GOT3 (cell line): ENCODE data around the gene NAGLU.
"Not testable (repeated sequence)": the region's sequence is repeated elsewhere in the genome, so short reads cannot be mapped to it uniquely, and the experiment has no call there.

Experiments used
- DNase-seq: peaks from one replicate; lab custom pipeline; 2025; ENCODE audit warnings: mixed read lengths; lab: John Stamatoyannopoulos, UW

NAGLU gene

GRCh38 chr17:42545755-42546505, 9.9 kb downstream of the NAGLU start:
- DNase-seq: not testable (repeated sequence)

DNA sequence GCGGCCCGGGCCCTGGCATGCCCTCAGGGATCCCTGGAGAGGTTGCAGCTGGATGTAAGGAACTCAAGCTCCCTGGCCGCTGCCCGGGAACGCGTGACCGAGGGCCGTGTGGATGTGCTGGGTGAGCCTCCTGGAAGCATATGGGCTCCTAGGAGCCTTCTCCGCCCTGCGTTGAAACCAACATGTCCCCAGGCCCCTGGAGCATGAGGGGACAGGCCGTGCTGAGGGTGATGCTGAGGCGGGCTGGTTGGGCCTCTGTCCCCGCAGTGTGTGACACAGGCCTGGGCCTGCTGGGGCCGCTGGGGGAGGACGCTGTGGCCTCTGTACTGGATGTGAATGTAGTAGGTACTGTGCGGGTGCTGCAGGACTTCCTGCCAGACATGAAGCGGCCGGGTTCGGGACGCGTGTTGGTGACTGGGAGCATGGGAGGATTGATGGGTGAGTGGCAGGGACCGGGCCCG, 11.0 kb downstream of the NAGLU start:
- no peak for DNase-seq

DNA sequence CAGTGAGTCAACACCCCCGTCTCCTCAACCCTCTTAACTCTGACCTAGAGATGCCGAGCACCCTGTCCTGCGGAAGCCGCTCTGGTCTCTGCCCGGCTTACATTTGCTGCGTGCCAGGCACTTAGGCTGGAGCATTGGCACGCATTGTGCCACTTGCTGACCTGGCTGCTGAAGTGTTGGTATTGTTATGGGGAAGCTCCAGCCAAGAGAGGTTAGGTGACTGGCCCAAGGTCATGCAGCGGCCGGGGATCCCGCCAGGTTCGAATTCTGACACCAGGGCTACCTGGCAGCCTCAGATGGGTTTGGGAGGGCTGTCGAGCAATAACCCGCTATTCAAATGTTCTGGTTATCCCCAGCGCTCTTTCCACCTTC, 11.6 kb downstream of the NAGLU start:
- DNase-seq: no peak

DNA sequence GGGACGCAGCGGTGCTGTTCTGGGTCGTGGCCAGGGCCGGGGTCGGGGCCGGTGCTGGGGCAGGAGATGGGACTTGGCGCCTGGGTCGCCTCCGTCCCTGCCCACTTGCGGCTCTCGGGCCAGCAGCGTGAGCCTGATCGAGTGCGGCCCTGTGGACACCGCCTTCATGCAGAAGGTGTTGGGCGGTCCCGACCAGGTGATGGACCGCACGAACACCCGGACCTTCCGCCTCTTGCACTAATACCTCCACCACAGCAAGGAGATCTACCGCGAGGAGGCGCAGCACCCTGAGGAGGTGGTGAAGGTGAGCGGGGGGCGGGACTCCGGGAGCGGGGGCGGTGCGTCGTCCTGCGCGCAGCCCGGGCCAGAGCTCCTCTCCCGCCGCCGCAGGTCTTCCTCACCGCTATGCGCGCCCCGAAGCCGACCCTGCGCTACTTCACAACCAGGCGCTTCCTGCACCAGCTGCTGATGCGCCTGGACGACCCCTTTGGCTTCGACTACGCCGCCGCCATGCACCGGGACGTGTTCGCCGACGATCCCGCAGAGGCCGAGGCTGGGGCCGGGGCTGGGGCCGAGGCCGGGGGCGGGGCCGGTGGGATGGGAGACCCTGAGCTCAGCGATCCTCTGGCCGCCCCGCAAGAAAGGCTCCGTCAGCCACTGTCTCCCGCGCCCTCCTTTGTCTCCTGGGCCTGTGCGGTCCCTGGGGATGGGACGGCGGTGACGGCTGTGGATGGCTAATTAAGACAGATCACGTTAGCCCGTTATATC, 12.2 kb downstream of the NAGLU start:
- no peak for DNase-seq

DNA sequence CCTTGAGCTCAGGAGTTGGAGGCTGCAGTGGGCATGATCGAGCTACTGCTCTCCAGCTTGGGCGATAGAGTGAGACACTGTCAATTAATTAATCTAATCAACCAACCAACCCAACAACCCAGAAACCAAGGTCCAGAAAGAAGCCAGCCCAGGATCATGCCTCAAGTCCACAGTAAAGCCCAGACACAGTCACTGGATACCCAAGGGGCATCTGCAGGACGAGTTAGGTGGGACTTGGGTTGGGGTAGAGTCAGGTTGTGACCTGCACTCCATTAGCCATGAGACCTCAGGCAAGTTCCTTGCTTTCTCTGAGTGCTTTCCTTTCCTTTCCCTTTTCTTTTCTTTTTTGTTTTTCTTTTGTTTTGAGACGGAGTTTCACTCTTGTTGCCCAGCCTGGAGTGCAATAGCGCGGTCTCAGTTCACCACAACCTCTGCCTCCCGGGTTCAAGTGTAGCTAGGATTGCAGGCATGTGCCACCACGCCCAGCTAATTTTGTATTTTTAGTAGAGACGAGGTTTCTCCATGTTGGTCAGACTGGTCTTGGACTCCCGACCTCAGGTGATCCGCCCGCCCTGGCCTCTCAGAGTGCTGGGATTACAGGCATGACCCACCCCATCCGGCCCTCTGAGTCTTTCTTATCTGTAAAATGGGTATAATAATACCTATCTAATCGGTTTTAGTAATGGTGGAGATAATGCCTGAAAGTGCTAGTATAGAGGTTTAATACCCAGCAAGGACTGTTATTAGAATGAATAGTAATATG, 13.1 kb downstream of the NAGLU start:
- DNase-seq: no peak

DNA sequence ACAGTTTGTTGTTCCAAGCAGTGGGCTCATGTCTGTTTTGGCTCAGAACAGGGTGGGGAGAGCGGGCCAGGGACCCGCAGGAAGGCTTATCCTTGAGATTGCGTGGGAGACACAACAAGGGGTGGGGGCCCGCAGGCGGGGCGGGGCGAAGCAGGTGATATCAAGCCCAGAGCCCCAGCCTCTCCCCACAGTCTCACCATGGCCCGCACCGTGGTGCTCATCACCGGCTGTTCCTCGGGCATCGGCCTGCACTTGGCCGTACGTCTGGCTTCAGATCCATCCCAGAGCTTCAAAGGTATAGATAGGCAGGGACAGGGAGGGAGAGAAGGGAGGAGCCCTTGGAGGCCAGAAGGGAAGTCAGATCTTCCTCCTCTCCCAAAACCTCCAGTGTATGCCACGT, 16.7 kb downstream of the NAGLU start, which contains the start of gene HSD17B1:
Gene HSD17B1 (plus strand): TSS at position 188 of the 400 bp plus-strand sequence. CDS start 11 bp downstream, at position 199.
- DNase-seq: not testable (repeated sequence)

GRCh38 chr17:42553161-42553818, 17.2 kb downstream of the NAGLU start:
- DNase-seq: no peak

DNA sequence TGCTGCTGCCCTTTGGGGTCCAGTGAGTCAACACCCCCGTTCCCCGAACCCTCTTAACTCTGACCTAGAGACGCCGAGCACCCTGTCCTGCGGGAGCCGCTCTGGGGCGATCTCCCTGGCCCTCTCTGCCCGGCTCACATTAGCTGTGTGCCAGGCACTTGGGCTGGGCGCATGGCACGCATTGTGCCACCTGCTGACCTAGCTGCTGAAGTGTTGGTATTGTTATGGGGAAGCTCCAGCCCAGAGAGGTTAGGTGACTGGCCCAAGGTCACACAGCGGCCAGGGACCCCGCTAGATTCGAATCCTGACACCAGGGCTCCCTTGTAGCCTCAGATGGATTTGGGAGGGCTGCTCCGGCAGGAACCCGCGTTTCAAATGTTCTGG, 17.8 kb downstream of the NAGLU start:
- no peak for DNase-seq

DNA sequence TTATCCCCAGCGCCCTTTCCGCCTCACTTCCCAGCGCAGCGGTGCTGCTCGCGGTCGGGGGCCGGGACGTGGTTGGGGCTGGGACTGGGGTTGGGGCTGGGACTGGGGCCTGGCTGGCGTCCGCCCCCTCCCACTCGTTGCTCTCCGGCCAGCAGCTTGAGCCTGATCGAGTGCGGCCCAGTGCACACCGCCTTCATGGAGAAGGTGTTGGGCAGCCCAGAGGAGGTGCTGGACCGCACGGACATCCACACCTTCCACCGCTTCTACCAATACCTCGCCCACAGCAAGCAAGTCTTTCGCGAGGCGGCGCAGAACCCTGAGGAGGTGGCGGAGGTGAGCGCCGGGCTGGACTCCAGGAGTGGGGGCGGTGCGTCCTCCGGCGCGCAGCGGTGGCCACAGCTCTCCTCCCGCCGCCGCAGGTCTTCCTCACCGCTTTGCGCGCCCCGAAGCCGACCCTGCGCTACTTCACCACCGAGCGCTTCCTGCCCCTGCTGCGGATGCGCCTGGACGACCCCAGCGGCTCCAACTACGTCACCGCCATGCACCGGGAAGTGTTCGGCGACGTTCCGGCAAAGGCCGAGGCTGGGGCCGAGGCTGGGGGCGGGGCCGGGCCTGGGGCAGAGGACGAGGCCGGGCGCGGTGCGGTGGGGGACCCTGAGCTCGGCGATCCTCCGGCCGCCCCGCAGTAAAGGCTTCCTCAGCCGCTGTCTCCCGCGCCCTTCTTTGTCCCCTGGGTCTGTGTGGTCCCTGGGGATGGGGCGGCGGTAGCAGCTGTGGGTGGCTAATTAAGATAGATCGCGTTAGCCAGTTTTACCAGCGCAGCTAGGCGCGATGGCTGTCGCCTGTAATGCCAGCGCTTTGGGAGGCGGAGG, 18.4 kb downstream of the NAGLU start:
- no peak for DNase-seq

- no peak for DNase-seq
These were observed 19.1 kb downstream of the NAGLU start for GRCh38 chr17:42555122-42555622.

DNA sequence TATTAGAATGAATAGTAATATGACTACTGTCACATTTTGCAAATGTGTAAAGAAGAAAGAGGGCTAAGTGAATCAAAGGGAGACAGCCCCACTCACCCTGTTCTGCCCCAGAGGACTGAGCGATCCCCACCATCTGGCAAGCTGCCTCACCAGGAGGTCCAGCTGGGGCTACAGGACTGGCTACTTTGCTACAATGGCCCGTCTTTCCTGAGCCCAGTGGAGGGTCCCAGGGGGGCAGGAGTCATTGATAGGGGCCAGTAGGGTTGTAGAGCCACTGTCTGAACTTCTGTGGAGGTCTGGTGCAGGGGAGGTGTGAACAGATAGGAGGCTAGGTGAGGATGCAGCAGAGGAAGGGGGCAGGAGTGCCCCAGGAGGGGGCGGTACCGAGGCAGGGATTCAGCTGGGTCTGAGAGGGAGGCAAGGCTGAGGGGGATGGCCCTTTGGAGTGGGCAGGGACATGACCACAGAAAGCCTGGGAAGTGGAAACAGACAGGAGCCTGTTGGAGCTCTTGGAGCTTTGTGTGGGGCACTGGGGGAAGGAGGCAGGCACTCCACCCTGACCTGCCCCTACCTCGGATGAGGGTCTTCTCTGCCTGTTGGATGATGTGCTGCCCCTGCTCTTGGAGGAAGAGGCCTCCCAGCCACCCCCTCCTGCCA, 20.0 kb downstream of the NAGLU start:
- DNase-seq: not testable (repeated sequence)

DNA sequence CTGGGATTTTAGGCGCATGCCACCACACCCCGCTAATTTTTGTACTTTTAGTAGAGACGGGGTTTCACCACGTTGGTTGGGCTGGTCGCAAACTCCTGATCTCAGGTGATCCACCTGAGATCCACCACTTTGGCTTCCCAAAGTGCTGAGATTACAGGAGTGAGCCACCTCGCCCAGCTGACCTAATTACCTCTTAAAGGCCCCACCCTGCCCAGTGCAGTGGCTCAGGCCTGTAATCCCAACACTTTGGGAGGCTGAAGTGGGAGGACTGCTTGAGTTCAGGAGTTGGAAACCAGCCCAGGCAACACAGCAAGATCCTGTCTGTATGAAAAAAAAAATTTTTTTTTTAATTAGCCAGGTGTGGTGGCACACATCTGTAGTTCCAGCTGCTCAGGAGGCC, 23.0 kb downstream of the NAGLU start:
- no peak for DNase-seq

GRCh38 chr17:42560246-42560645, 24.2 kb downstream of the NAGLU start:
- DNase-seq: no peak

- DNase-seq: peak; percentile 72
These were observed 25.9 kb downstream of the NAGLU start, which contains the start of gene COASY for GRCh38 chr17:42561897-42562387. TSS of gene COASY (plus strand) at chr17:42562148. CDS start at chr17:42562623, 475 bp downstream.

DNA sequence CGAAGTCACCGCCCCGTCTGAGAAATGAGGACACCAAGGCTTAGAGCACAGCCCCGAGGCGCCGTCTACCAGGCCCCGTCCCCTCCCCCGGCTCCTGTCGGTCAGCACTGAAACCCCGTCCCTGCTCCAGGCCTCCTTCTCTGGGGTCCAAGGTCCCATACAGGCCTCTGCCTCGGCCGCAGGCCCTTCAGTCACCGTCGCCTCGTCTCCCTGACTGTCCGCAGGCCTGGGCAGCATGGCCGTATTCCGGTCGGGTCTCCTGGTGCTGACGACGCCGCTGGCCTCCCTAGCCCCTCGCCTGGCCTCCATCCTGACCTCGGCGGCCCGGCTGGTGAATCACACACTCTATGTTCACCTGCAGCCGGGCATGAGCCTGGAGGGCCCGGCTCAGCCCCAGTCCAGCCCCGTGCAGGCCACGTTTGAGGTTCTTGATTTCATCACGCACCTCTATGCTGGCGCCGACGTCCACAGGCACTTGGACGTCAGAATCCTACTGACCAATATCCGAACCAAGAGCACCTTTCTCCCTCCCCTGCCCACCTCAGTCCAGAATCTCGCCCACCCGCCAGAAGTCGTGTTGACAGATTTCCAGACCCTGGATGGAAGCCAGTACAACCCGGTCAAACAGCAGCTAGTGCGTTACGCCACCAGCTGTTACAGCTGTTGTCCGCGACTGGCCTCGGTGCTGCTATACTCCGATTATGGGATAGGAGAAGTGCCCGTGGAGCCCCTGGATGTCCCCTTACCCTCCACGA, 26.5 kb downstream of the NAGLU start:
- no peak for DNase-seq

- DNase-seq: no peak
These were observed 27.1 kb downstream of the NAGLU start for GRCh38 chr17:42563143-42563509.

DNA sequence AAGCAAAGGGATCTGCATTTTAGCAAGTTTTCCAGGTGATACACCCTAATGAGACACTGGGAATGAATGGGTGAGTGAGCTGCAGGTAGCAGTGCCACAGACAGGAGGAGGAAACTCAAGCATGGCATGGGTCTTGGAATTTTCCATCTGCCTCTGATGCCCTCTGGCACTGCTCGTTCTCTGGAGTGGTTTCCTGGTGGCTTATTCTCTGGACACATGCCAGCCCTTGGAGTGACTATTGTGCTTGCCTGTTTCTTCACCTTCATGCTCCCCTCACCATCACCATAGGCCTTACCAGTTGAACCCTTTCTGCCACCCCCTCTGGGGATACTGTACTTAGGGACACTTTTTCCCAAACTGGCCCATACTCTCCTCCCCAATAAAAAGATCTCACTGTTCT, 27.5 kb downstream of the NAGLU start:
- DNase-seq: no peak

GRCh38 chr17:42563950-42564349, 27.9 kb downstream of the NAGLU start:
- DNase-seq: no peak

DNA sequence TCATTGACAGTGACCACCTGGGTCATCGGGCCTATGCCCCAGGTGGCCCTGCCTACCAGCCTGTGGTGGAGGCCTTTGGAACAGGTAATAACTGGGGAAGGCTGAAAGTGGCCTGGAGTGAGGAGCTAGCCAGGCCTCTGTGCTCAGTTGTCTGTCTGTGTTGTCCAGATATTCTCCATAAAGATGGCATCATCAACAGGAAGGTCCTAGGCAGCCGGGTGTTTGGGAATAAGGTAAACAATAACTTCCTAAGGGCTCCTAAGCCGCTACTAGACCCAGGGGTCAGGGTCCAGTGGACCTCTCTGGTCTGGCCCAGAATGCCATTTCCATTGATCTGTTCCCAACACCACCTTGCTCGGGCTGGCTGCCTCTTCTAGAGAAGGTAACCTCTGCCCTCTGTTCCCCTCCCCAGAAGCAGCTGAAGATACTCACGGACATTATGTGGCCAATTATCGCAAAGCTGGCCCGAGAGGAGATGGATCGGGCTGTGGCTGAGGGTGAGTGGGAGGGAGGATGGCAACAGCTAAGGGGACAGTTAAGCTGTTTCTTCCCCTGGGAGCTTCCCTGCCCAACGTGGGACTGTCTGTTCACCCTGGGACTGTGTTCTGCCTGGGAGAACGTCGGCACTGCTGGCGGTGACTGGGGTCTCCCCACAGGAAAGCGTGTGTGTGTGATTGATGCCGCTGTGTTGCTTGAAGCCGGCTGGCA, 28.9 kb downstream of the NAGLU start:
- DNase-seq: no peak
